Measurements from ENCODE around the gene SYPL1. TPM values are rescaled to one million over a fixed set of nuclear protein-coding genes. Genes with fewer than 3 reads are reported as not detected.

The SYPL1 gene
- total RNA-seq, 1 donor from 2014 or later, result 48.8 TPM

DNA sequence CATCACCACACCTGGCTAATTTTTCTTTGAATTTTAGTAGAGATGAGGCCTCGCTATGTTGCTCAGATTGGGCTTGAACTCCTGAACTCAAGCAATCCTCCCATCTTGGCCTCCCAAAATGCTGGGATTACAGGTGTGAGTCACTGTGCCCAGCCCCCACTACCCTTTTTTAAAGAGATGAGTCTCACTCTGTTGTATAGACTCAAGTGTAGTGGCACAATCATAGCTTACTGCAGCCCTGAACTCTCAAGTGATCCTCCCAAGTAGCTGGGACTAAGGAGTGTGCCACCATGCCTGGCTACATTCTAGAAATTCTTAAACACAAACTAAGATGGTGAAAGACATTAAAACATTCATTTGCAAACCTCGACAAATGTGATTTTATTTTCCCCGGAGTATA lies 12.6 kb downstream of the SYPL1 start:
- peaks cover 15% of the 10 kb centered on the region for H4K20me1 ChIP-seq (ENCODE audit: low read depth)
- Mint-ChIP-seq H3K9me3 (no peaks in the 10 kb centered on the region), H3K36me3 (peaks cover 6% of the 10 kb centered on the region), H3K27me3 (ENCODE audit: insufficient read depth, low read depth) (no peaks in the 10 kb centered on the region), H3K4me3 (no peak overlapping the region), H3K27ac (no peak overlapping the region), H3K4me1 (no peaks in the 10 kb centered on the region)
- peaks cover 9% of the 10 kb centered on the region for H3K36me3 ChIP-seq
- no peak overlapping the region for H3K4me3 ChIP-seq
- no peak overlapping the region for H3K4me2 ChIP-seq
- no peaks in the 10 kb centered on the region for H3K9me3 ChIP-seq (ENCODE audit: low read depth)
- DNase-seq (ENCODE audit: low spot score), result no peak
- H3K27ac ChIP-seq, result no peak overlapping the region
- H2AFZ ChIP-seq (replicated peaks), result no peak overlapping the region
- no peaks in the 10 kb centered on the region for H3F3A ChIP-seq (ENCODE audit: low read depth)
- no peak for TF ChIP-seq EZH2 (IDR thresholded peaks at IDR 0.05)
- TF ChIP-seq CTCF (IDR thresholded peaks at IDR 0.05), result no peak
- no peak for TF ChIP-seq EZH2phosphoT487 (IDR thresholded peaks at IDR 0.05)
- no peaks in the 10 kb centered on the region for H3K4me1 ChIP-seq
- H3K79me2 ChIP-seq (ENCODE audit: low read depth), result peaks cover 52% of the 10 kb centered on the region
- H3K9ac ChIP-seq, result no peak overlapping the region
- no peaks in the 10 kb centered on the region for H3K27me3 ChIP-seq

DNA sequence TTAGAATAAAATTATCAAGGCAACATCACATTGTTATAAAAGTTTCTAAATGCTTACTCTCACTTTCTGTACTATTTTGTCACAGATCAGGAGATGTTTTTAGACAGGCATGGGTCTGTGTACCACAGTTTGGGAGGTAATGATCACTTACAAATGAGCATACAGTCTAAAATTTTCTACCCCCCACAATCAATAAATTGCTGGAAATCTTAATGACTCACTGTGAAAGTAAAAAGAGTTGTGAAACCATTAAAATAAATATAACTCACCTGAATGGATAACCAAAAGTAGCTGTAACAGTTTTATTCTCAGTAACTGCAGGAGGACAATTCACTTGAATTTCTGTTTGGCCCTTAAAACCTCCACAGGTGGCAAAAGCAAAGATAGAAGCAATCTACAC lies 13.2 kb downstream of the SYPL1 start:
- H3K4me3 Mint-ChIP-seq, result no peak overlapping the region
- Histone ChIP-seq H4K20me1 (ENCODE audit: low read depth) (peaks cover 11% of the 10 kb centered on the region), H3K4me2 (no peak overlapping the region), H3K4me3 (no peak overlapping the region), H3K27ac (no peak overlapping the region), H3K9me3 (ENCODE audit: low read depth) (no peaks in the 10 kb centered on the region), H3K79me2 (ENCODE audit: low read depth) (peaks cover 45% of the 10 kb centered on the region), H3K36me3 (peaks cover 9% of the 10 kb centered on the region), H3K4me1 (no peaks in the 10 kb centered on the region), H2AFZ (replicated peaks) (no peak overlapping the region), H3F3A (ENCODE audit: low read depth) (no peaks in the 10 kb centered on the region), H3K27me3 (no peaks in the 10 kb centered on the region), H3K9ac (no peak overlapping the region)
- H3K36me3 Mint-ChIP-seq, result peaks cover 6% of the 10 kb centered on the region
- DNase-seq (ENCODE audit: low spot score), result no peak
- H3K27ac Mint-ChIP-seq, result no peak overlapping the region
- no peaks in the 10 kb centered on the region for H3K9me3 Mint-ChIP-seq
- H3K27me3 Mint-ChIP-seq (ENCODE audit: insufficient read depth, low read depth), result no peaks in the 10 kb centered on the region
- no peaks in the 10 kb centered on the region for H3K4me1 Mint-ChIP-seq
- TF ChIP-seq EZH2phosphoT487 (IDR thresholded peaks at IDR 0.05), result no peak

DNA sequence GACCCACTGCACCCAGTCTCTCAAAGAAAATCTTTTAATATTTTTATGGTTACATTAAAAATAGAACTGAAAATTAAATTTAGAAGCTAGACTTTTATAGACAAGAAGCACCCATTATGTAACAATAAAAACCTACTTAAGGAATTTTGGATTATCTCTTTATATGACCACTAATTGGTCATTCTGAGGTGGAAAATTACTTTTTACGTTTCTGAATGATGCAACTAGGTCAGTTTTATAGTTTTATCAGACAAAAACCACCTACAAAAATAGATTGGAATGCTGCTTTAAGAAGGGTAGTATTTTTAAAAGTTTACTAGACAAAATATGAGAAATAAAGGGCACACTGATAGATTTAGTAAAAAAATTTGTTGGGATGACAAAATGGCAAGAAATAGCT lies 16.5 kb downstream of the SYPL1 start:
- peaks cover 20% of the 10 kb centered on the region for H3K79me2 ChIP-seq (ENCODE audit: low read depth)
- H3K27ac Mint-ChIP-seq, result no peak overlapping the region
- peaks cover 3% of the 10 kb centered on the region for H4K20me1 ChIP-seq (ENCODE audit: low read depth)
- no peaks in the 10 kb centered on the region for H3K4me1 Mint-ChIP-seq
- no peak for DNase-seq (ENCODE audit: low spot score)
- no peak overlapping the region for H3K4me3 ChIP-seq
- no peak overlapping the region for H3K4me2 ChIP-seq
- no peak overlapping the region for H3K4me3 Mint-ChIP-seq
- no peaks in the 10 kb centered on the region for H3K27me3 Mint-ChIP-seq (ENCODE audit: insufficient read depth, low read depth)
- no peaks in the 10 kb centered on the region for H3F3A ChIP-seq (ENCODE audit: low read depth)
- H3K36me3 ChIP-seq, result peaks cover 16% of the 10 kb centered on the region
- H3K9ac ChIP-seq, result no peak overlapping the region
- no peak overlapping the region for H3K27ac ChIP-seq
- no peak for TF ChIP-seq EZH2phosphoT487 (IDR thresholded peaks at IDR 0.05)
- TF ChIP-seq EZH2 (IDR thresholded peaks at IDR 0.05), result no peak
- TF ChIP-seq CTCF (IDR thresholded peaks at IDR 0.05), result no peak
- peaks cover 14% of the 10 kb centered on the region for H3K36me3 Mint-ChIP-seq
- no peaks in the 10 kb centered on the region for H3K27me3 ChIP-seq
- no peaks in the 10 kb centered on the region for H3K4me1 ChIP-seq
- H3K9me3 ChIP-seq (ENCODE audit: low read depth), result no peaks in the 10 kb centered on the region
- H2AFZ ChIP-seq (replicated peaks), result no peak overlapping the region
- H3K9me3 Mint-ChIP-seq, result no peaks in the 10 kb centered on the region

DNA sequence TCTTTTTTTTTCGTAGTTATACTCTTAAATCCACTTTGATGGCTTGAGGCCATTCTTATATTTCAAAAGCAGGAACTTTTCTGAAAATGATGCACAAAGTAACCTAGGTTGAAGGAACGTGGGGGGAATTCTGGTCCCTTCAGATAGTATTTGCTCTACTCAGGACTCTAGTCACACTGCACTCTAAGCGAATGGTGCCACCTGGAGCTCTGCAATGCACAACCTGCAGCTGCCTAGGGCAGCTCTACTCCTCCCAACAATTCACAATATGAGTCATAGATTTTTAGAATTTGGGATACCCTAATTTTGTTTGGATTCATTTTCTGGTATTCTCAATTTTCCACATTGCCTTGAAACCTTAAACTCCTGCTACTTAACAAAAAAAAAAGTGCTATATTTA lies 17.3 kb downstream of the SYPL1 start:
- Histone ChIP-seq H3K9me3 (ENCODE audit: low read depth) (no peaks in the 10 kb centered on the region), H3K4me2 (no peak overlapping the region), H3K4me3 (no peak overlapping the region), H2AFZ (replicated peaks) (no peak overlapping the region), H3K79me2 (ENCODE audit: low read depth) (peaks cover 12% of the 10 kb centered on the region), H3K27me3 (no peaks in the 10 kb centered on the region), H3K27ac (no peak overlapping the region), H3K36me3 (peaks cover 16% of the 10 kb centered on the region), H3F3A (ENCODE audit: low read depth) (no peaks in the 10 kb centered on the region), H3K9ac (no peak overlapping the region), H3K4me1 (no peaks in the 10 kb centered on the region), H4K20me1 (ENCODE audit: low read depth) (no peaks in the 10 kb centered on the region)
- no peak for DNase-seq (ENCODE audit: low spot score)
- H3K36me3 Mint-ChIP-seq, result peaks cover 17% of the 10 kb centered on the region
- no peak overlapping the region for H3K27ac Mint-ChIP-seq
- H3K27me3 Mint-ChIP-seq (ENCODE audit: insufficient read depth, low read depth), result no peaks in the 10 kb centered on the region
- no peak overlapping the region for H3K4me3 Mint-ChIP-seq
- TF ChIP-seq EZH2 (IDR thresholded peaks at IDR 0.05), result no peak
- no peak for TF ChIP-seq EZH2phosphoT487 (IDR thresholded peaks at IDR 0.05)
- no peaks in the 10 kb centered on the region for H3K9me3 Mint-ChIP-seq
- no peaks in the 10 kb centered on the region for H3K4me1 Mint-ChIP-seq
